HG02798 (cell line): Measurements from ENCODE around the gene RBFOX2.

Source experiments
- ATAC-seq: cut with Tn5 transposase; IDR thresholded peaks from one replicate; pipeline ENCODE4 v1.9.1; 2021; ENCODE audit warnings: mild to moderate bottlenecking; ENCODE audit not compliant: unreplicated experiment, poor library complexity

Gene RBFOX2

GRCh38 chr22:35952576-35952975, 76.0 kb downstream of the RBFOX2 start:
- ATAC-seq = no peak

DNA sequence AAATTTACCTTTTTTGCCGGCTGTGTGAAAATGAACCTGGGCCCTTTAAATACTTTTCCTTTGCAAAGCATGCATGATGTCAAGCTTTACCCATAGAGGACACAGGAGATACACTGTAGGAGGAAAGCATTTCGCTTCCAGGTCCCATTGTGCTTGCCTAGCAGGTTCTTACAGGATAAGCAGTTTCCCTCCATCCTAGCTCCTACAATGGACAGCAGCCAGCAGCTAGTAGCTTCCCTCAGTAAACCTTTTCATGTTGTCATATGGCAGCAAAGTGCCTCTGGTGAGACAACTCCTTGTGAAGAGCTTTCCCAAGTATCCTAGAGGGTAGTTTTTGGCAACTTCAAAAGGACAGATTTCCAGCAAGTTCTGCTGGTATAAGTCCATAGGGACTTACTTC, 78.4 kb downstream of the RBFOX2 start:
- no peak for ATAC-seq

GRCh38 chr22:35949243-35949642, 79.4 kb downstream of the RBFOX2 start:
- ATAC-seq = no peak

DNA sequence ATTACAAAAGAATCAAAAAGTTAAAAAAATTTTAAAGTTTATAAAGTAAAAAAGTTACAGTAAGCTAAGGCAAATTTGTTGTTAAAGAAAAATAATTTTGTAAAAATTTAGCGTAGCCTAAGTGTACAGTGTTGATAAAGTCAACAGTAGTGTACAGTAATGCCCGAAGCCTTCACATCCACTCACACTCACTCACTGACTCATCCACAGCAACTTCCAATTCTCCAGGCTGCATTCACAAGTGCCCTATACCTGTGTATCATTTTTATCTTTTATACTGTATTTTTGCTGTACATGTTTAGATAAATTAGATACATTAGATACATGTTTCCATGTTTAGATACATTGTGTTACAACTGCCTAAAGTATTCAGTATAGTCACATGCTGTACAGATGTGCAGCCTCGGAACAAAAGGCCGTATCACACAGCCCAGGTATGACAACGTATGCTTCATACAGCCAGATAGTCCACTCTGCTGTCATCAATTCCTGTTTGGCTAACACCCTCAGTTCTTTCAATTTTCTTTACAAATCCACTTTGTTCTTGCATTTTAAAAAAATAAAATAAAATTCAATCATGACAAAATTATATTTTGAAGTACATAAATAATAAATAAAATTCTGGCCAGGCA, 80.7 kb downstream of the RBFOX2 start:
- ATAC-seq = no peak

GRCh38 chr22:35944458-35944857, 84.2 kb downstream of the RBFOX2 start:
- no peak for ATAC-seq

- no peak for ATAC-seq
Observed at GRCh38 chr22:35940166-35940565, 88.5 kb downstream of the RBFOX2 start.

GRCh38 chr22:35938226-35938625, 90.4 kb downstream of the RBFOX2 start:
- no peak for ATAC-seq

- no peak for ATAC-seq
Observed at GRCh38 chr22:35930933-35931332, 97.7 kb downstream of the RBFOX2 start.

- ATAC-seq = no peak
Observed at GRCh38 chr22:35928285-35928798, 100.3 kb downstream of the RBFOX2 start.

GRCh38 chr22:35923026-35923425, 105.6 kb downstream of the RBFOX2 start:
- ATAC-seq = no peak

DNA sequence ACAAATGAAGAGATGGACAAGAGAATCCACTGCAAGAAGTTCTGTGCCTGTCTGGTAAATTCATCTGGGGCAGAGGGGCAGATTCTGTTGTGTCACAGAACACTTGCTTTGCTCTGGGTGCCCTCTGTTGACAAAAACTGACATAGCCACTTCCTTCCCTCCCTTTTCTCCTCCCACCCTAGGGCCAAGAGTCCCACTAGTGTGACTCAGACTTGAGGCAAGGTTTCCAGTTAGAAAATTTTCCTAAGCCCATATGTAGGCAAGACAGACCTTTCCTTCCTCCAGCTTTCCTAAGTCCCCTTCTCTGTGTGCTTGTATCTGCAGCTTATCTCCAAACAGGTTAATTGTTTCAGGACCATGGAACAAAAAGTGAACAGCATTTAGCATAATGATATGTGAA, 106.8 kb downstream of the RBFOX2 start:
- no peak for ATAC-seq

- ATAC-seq = no peak
Observed at GRCh38 chr22:35921044-35921443, 107.6 kb downstream of the RBFOX2 start.

- ATAC-seq = no peak
Observed at GRCh38 chr22:35919002-35919542, 109.6 kb downstream of the RBFOX2 start.

GRCh38 chr22:35918456-35918855, 110.2 kb downstream of the RBFOX2 start:
- no peak for ATAC-seq

DNA sequence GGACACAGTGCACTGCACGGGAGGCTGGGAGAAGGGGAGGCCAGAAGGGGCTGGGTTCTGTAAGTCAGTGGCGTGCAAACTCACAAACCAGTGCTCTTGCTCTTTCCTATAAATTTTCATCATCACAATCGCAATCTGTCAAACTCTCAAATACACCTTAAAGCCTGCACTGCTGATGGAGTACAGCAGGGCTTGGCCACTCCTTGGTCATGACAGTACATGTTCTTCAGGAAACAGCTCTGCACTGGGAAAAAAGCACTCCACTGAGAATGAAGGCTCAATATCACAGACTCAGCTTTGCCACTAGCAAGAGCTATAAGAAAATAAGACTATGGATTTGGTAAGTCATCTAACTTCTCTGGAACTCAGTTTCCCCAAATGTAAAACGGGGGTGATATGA, 111.0 kb downstream of the RBFOX2 start:
- no peak for ATAC-seq

GRCh38 chr22:35915477-35916013, 113.1 kb downstream of the RBFOX2 start:
- no peak for ATAC-seq

- no peak for ATAC-seq
Observed at GRCh38 chr22:35914665-35915476, 113.8 kb downstream of the RBFOX2 start.

DNA sequence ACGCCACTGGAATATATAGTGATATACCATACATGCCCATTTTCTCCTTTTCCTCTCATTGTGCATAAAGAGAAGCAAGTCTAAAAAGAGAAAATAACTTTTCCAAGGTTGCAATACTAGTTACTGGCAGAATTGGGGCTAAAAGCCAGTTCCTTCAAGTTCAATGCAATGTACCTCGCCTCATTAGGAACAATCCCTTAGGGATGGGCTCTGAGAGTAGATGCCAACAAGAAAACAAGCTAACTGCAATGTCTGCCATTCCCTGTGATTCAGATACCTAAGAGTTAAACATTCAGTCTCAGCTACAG, 114.3 kb downstream of the RBFOX2 start:
- no peak for ATAC-seq

DNA sequence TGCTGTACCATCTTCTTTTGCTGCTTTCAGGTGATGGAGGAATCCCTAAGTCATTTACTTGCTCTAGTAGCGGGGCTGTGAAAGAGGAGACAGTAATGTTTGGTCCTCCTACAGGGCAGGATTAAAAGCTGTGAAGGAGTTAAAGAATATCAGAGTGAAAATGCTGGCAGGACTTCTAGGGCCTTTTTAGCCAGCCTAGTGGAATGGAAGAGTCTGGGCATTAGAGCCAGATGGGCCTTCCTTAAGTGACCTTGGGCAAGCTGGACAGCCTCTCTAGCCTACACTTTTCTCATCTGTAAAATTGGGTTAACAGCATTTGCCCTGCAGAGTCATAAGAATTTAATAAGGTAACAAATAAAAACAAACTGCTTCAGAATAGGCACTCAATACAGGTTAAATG, 114.7 kb downstream of the RBFOX2 start:
- ATAC-seq = no peak

DNA sequence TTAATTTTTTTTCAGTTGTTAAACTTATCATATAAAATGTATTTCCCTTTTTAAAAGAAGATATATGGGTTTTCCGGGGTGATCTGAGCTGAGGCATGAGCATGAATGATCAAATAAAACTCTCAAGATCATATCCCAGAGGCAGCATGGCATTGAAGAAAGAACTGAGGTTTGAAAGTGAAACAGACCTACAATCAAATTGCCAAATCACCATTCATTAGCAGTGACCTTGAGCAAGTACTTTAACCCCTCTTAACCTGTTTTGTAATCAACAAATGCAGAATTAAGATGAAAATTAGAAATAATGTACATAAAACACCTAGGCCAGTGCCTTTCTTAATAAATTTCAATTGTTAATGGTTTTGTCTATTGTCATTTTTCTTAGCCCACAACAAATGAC, 116.0 kb downstream of the RBFOX2 start:
- ATAC-seq = no peak

- ATAC-seq = no peak
Observed at GRCh38 chr22:35911877-35912276, 116.7 kb downstream of the RBFOX2 start.
